NCI-H2171 treated with DMSO at 0.1 percent for 48 hours (cell line): Measurements from ENCODE around the gene RMND1.
A peak's percentile ranks its signal among the peaks of the same experiment; 100 is the strongest.

Experiments used
- DNase-seq: peaks from one replicate; lab custom pipeline; 2025; lab: John Stamatoyannopoulos, UW

The RMND1 gene

DNA sequence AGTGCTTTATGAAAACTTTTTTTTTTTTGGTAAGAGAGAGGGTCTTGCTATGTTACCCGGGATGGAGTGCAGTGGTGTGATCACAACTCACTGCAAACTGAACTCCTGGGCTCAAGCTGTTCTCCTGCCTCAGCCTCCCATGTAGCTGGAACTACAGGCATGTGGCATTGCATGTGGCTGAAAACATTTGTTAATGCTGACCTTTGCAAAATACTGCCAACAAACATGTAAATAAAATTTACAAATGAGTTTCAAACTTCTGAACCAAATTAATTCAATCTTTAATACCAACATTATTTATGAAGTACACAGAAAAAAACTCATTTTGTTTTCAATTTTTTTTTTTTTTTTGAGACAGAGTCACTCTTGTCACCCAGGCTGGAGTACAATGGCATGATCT lies 34.4 kb downstream of the RMND1 start:
- DNase-seq, result no peak

GRCh38 chr6:151414641-151415260 lies 37.2 kb downstream of the RMND1 start:
- no peak for DNase-seq

GRCh38 chr6:151413372-151414145 lies 38.4 kb downstream of the RMND1 start:
- DNase-seq, result no peak

DNA sequence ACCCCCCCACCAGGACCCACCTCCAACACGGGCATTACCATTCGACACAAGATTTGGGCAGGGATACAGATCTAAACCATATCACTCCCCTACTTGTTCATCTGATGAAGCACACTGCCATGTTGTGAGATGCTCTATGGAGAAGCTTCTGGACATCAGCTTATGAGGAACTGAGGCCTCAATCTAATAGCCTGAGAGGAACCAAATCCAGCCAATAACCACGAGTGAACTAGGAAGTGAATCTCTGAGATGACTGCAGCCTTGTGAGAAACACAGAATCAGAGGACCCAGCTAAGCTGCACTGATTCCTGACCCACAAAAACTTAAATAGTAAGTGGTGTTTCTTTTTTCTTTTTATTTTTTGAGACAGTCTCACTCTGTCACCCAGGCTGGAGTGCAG lies 39.0 kb downstream of the RMND1 start:
- no peak for DNase-seq

DNA sequence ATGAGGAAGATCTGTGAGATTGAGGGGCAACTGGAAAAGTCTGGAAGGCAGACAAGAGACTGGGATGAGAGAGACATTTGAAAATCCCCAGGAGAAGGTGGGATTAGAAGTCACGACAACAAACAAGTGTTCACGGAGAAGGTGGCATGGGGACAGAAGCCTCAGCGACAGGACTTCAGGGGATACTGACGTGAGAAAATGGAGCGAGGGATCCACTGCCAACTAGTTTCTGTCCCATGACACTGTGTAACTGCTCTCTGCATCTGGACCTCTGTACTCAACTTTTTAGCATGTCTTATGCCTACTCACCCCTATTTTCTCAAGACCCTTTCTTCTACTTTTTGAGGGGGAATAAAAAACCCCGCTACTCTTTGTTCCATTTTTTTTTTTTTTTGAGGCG lies 42.2 kb downstream of the RMND1 start:
- DNase-seq, result no peak

- no peak for DNase-seq
Measured at GRCh38 chr6:151409260-151409659, 42.7 kb downstream of the RMND1 start.

GRCh38 chr6:151408858-151409257 lies 43.1 kb downstream of the RMND1 start:
- DNase-seq, result no peak

DNA sequence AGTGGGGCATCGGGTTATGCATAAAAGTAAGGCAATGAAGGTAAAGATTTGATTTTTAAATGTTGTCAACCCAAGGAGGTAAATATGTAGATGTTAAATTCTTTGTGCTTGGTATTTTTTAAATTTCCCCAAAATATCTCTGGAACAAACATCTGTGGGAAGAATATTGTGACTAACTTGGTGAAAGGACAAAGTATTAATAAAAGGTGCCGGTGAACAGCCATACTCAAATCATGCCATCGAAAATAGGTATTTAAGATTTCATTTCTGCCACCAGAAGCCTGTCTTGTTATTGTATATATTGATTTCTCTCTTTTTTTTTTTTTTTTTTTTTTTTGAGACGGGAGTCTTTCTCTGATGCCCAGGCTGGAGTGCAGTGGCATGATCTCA lies 48.0 kb downstream of the RMND1 start:
- no peak for DNase-seq

DNA sequence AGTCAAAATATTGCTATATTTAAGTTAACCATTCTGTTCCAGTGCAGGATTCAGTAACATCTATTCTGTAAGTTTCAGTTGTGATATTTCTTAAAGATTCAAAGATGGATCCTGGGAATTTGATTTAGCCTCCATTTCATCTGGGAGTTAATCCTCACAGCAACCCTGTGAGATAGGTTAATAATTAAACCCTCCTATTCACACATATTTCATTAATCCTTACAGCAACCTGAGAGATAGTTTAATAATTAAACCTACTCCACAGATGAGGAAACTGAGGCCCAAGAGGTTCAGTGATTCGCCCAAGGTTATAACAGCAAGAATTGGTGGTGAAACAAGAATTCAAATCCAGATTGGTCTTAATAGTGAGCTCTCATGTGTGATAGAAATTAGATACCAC lies 49.7 kb downstream of the RMND1 start:
- DNase-seq, result no peak

DNA sequence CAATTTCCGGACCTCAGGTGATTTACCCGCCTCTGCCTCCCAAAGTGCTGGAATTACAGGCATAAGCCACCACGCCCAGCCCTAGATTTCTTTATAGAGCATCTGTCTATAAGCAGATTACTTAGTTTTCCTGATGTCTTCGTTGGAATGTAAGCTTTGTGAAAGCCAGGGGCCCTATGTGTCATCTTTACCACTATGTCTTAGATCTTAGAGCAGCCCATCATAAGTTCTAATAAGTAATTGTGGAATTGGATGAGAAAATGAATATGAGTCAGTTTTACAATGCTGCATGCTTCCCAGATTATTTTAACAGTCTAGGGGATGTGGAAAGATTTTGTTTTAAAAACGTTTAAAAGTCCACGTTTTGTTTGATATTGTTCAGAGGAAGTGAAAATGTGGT lies 51.5 kb downstream of the RMND1 start:
- DNase-seq, result no peak

DNA sequence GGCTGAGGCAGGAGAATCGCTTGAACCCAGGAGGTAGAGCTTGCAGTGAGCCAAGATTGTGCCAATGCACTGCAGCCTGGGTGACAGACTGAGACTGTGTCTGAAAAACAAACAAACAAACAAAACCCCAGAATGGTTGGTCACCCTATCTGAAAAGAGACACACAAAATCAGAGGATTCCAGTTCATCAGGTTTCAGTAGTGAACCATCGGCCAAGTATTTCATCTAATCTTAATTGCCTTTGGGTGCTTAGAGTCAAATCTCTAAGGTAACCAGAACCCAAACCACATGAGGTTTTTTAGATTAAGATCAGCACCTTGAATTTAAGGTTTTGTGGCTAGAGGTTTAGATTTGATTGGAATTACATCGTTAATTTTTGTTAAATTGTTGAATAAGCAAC lies 52.2 kb downstream of the RMND1 start:
- DNase-seq, result no peak

DNA sequence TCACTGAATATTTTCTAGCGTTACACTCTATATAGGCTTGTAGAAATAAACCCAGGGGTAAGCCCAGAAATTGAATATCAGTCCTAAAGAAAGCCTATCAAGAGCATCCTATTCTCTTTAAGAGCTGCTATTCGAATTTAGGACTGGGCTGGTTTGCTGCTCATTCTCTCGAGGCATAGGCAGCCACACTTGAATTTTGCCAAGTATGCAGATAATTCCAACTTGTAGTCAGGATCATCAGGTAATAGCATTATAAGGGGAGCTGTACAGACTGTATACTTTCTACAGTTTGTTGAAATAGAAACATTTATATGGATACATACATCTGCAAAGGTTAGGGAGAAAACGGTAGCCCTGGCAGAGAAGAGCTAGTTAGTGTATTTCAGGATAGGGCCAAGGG lies 58.5 kb downstream of the RMND1 start:
- DNase-seq, result no peak

DNA sequence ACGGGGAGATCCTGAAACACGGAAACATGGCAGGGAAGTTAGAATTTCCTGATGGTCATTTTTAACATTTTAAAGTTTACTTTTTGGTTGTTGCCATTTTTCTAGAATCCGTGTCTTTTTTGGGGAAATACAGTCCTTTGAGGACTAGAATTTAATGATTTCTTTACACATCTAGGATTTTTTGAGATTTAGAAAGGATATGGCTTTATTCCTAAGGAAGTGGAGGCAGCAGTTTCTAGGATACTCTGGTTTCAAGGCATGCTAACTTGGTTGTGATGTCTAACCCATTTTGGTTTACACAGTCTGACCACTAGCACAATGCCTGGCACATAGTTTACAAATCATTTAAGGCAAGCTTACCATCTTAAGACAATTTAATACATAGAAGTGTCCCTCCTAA lies 59.5 kb downstream of the RMND1 start:
- no peak for DNase-seq

- DNase-seq, result peak; percentile 81
Measured at GRCh38 chr6:151391471-151392413, 60.2 kb downstream of the RMND1 start, which contains the start of gene ZBTB2. Gene ZBTB2 (minus strand): TSS chr6:151391559. CDS start chr6:151373637, 17,922 bp downstream.

DNA sequence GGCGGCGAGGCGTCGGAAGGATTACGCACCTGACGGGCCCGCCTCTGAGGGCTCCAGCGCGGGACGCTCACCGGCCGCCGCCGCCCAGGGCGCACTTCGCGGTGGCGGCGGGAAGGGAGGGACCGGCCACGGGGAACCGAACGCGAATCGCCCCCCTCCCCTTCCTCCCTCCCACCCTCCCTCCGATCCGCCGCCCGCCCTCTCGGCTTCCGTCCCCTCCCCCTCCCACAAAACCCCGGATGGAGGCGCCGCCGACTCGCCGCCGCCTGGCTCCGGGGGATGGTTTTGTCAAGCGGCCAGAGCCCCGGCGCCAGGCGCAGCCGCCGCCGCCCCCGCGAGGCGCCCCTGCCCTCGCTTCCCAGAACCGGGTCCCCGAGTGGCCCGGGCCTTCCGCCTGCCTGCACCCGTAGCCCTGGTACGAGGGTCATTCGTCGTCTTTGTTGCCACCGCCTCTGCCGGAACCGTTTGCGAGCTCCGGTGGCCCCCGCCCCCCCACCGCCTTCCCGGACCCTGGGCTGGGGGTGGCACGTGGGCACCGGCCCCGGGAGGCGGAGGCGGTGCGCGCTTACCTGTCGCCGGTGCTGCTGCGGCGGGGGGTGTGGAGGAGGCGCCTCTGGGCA lies 61.0 kb downstream of the RMND1 start:
- DNase-seq, result peak; percentile 63

GRCh38 chr6:151390276-151390850 lies 61.6 kb downstream of the RMND1 start:
- DNase-seq, result peak; percentile 96

DNA sequence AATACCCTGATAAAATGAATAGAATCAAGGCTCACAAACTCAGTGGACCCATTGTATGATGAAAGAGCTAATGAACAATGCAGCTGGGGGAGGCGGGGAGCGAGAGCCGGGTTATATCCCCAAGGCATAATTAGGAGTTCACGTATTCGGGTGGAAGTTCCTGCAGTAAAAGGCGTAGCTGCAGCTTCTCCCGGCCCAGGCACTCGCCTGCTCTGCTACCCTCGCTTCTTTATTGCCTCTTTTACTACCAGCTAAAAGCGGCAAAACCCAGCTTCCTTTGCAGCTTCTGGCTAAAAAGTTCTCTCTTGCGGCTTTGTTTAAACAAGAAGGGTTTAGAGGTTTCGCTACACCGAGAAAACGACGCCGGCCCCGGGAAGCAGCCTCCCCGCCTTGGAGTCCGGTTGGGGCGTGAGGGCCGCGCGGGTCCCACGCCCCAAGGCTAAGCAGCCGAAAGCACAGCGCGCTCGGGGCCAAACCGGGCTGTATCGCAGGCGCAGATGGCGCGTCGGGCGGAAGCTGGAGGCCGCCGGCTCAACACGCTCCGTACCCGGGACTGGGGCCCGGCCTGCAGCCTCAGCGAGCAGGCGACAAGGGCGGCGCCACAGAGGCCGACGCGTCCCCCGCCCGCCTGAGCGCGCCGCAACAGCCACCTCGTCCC lies 62.2 kb downstream of the RMND1 start:
- peak; percentile 77 for DNase-seq

DNA sequence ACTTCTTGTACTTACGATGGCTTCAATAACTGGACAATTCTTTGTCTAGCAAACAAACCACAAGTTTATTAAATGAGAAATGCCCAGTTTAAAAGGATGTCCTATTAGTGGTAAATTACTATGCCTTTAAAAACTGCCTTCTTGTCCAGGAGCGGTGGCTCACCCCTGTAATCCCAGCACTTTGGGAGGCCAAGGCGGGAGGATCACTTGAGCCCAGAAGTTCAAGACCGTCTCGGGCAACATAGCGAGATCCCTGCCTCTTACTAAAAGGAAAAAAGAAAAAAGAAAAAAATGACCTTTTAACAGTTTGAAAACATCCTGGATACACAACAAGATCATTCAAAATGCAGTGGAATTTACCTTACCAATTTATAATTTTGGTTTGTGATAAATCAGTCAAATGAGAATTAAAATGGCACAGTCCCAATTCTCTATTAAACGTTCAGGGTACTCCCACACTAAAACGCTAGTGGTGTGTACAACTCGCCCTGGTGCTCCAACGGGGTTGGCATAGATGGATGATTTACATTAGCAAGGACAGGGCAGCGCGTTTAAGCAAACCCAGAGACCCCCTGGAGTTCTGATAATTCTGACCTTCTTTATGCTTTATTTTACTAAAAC lies 62.8 kb downstream of the RMND1 start:
- peak; percentile 77 for DNase-seq

DNA sequence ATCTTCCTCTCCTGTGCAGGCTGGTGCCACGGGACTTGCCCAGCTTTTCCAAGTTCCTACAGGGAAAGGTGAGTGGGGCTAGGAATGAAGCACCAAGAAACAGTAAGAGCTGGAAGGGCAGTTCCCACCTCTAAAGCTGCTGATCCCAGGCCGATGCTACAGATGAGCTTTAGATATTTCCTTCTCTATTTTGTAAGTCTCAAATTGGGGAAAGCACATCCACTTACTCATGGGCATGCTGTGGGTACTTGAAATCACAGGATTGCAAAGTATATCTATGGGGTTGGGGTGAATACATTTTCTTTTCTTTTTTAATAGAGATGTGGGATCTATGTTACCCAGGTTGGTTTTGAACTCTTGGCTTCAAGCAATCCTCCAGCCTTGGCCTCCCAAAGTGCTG lies 63.7 kb downstream of the RMND1 start:
- DNase-seq, result no peak

- no peak for DNase-seq
Measured at GRCh38 chr6:151387175-151387970, 64.6 kb downstream of the RMND1 start.
